Spleen (tissue), 7 donors: Measurements from ENCODE around the gene HSPB2.

Experiments used
- POLR2A ChIP-seq, 3 donors: fragments of 450-650 bp; IDR thresholded peaks; one replicate each; pipeline ENCODE4 v1.5.1; 2017; ENCODE audit warnings: antibody characterized with exemption in 3 of 3, mild to moderate bottlenecking in 1 of 3
- POLR2AphosphoS5 ChIP-seq, 3 donors: sonication (generic); formaldehyde crosslinking; IDR thresholded peaks; one replicate each; pipeline ENCODE4 v1.5.1; 2017; ENCODE audit warnings: antibody characterized with exemption in 3 of 3
- TF ChIP-seq, protein P1 (sequence below), 11 experiments: fragments of 200-600 bp in 7 of 11; fragments of 450-650 bp in 4 of 11; sonication (generic) in 4 of 11; IDR thresholded peaks in 8 of 11; conservative IDR thresholded peaks in 3 of 11; 1 replicate in 7 of 11; 2 replicates in 4 of 11; pipeline versions ENCODE4 v1.4.0 to v1.8.0; 2016 to 2021; ENCODE audit warnings: antibody characterized with exemption in 11 of 11, inconsistent platforms in 4 of 11, mild to moderate bottlenecking in 1 of 11
- donor health status: DM: no; HTN: no; CAD: no; lungs with moderate emphysema.
- donor health status: DM: no; HTN: no; CAD: no.
- donor health status: DM: no; HTN: no; CAD: no.

DNA sequence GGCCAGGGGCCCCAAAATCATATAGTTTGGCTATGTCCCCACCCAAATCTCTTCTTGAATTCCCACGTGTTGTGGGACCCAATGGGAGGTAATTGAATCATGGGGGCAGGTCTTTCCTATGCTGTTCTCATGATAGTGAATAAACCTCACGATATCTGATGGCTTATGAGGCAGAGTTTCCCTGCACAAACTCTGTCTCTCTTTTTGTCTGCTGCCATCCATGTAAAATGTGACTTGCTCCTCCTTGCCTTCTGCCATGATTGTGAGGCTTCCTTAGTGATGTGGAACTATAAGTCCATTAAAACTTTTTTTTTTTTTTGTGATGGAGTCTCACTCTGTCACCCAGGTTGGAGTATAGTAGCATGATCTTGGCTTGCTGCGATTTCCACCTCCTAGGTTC lies 39.0 kb downstream of the HSPB2 start:
- TF ChIP-seq, protein P1, sequence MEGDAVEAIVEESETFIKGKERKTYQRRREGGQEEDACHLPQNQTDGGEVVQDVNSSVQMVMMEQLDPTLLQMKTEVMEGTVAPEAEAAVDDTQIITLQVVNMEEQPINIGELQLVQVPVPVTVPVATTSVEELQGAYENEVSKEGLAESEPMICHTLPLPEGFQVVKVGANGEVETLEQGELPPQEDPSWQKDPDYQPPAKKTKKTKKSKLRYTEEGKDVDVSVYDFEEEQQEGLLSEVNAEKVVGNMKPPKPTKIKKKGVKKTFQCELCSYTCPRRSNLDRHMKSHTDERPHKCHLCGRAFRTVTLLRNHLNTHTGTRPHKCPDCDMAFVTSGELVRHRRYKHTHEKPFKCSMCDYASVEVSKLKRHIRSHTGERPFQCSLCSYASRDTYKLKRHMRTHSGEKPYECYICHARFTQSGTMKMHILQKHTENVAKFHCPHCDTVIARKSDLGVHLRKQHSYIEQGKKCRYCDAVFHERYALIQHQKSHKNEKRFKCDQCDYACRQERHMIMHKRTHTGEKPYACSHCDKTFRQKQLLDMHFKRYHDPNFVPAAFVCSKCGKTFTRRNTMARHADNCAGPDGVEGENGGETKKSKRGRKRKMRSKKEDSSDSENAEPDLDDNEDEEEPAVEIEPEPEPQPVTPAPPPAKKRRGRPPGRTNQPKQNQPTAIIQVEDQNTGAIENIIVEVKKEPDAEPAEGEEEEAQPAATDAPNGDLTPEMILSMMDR (IDR thresholded peaks at IDR 0.05 in 8 of 11, conservative IDR thresholded peaks at IDR 0.05 in 3 of 11) = no peak
- TF ChIP-seq POLR2AphosphoS5 (IDR thresholded peaks at IDR 0.05) (no peak), POLR2A (IDR thresholded peaks at IDR 0.05) (no peak)
